ENCODE results near the gene SFT2D2. TPM values are rescaled to one million over a fixed set of nuclear protein-coding genes. Genes with fewer than 3 reads are reported as not detected.
"Not testable (repeated sequence)": the region's sequence is repeated elsewhere in the genome, so short reads cannot be mapped to it uniquely, and the experiment has no call there.

Gene SFT2D2
- total RNA-seq, 1 donor from 2014 or later = 35.1 TPM

GRCh38 chr1:168180148-168180524 is 45.7 kb upstream of the SFT2D2 start:
- TF ChIP-seq POLR2AphosphoS5 (IDR thresholded peaks at IDR 0.05; ENCODE audit: insufficient read depth in 1 of 2, low read depth in 1 of 2) = no peak
- no peak for TF ChIP-seq CTCF (IDR thresholded peaks at IDR 0.05)
- no peak for TF ChIP-seq POLR2A (IDR thresholded peaks at IDR 0.05)
- Histone ChIP-seq H3K4me3 (peak overlapping the region; percentile 71 to 93), H3K27ac (peak overlapping the region; percentile 91), H3K36me3 (no peaks in the 10 kb centered on the region), H3K9me3 (no peaks in the 10 kb centered on the region), H3K27me3 (no peaks in the 10 kb centered on the region), H3K4me1 (peaks cover 26% of the 10 kb centered on the region)
- intact Hi-C loops (cut with DNase I) = no loop called here
- DNase-seq (ENCODE audit: extremely low spot score in 2 of 2) = no peak

DNA sequence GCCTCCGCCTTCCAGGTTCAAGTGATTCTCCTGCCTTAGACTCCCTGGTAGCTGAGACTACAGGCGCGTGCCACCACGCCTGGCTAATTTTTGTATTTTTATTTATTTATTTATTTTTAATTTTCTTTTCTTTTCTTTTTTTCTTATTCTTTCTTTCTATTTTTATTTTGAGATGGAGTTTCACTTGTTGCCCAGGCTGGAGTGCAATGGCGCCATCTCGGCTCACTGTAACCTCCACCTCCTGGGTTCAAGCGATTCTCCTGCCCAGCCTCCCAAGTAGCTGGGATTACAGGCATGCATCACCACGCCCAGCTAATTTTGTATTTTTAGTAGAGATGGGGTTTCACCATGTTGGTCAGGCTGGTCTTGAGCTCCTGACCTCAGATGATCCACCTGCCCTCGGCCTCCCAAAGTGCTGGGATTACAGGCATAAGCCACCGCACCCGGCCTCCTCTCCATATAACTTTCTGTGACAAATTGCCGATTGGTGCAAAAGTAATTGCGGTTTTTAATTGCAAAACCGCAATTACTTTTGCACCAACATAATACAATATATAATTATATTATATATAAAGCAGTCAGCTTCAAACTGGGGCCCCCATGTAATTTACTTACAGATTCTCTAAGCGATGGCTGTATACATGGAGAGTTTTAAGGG is 44.6 kb upstream of the SFT2D2 start:
- H3K27ac ChIP-seq; DNase-seq (ENCODE audit: extremely low spot score in 2 of 2); H3K36me3 ChIP-seq; H3K27me3 ChIP-seq; H3K9me3 ChIP-seq; H3K4me3 ChIP-seq; intact Hi-C loops (cut with DNase I): not testable (repeated sequence)
- H3K4me1 ChIP-seq = peaks cover 26% of the 10 kb centered on the region

DNA sequence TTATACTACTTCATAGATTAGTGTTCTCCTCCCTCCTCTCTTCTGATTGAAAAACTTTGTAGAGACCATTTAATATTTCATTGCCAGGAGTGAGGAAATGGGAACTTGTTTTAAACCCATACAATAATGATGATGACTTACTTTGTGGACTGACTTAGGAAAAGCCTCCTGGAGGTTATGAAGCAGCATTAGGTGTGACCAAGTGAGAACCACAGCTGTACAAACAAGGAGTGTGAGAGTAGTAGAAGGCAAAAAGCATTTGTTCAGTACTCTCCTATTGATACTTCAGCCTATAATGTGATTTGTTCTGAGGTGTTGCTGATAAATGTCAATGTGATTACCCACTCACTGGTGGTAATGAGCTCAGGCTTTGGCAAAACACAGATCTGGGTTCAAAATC is 38.6 kb upstream of the SFT2D2 start:
- Histone ChIP-seq H3K9me3 (no peaks in the 10 kb centered on the region), H3K36me3 (peaks cover 0 to 24% of the 10 kb centered on the region in 2 donors), H3K27me3 (no peaks in the 10 kb centered on the region), H3K27ac (no peak overlapping the region), H3K4me1 (peaks cover 5% of the 10 kb centered on the region), H3K4me3 (no peak overlapping the region)
- no peak for TF ChIP-seq POLR2AphosphoS5 (IDR thresholded peaks at IDR 0.05; ENCODE audit: insufficient read depth in 1 of 2, low read depth in 1 of 2)
- no peak for TF ChIP-seq CTCF (IDR thresholded peaks at IDR 0.05)
- no peak for TF ChIP-seq POLR2A (IDR thresholded peaks at IDR 0.05)
- DNase-seq (ENCODE audit: extremely low spot score in 2 of 2) = no peak
- intact Hi-C loops (cut with DNase I) = no loop called here

- Histone ChIP-seq H3K36me3 (peaks cover 0 to 35% of the 10 kb centered on the region in 2 donors), H3K27me3 (no peaks in the 10 kb centered on the region), H3K4me1 (no peaks in the 10 kb centered on the region), H3K27ac (no peak overlapping the region), H3K4me3 (no peak overlapping the region), H3K9me3 (no peaks in the 10 kb centered on the region)
- DNase-seq (ENCODE audit: extremely low spot score in 2 of 2) = no peak
- intact Hi-C loops (cut with DNase I) = no loop called here
- TF ChIP-seq POLR2A (IDR thresholded peaks at IDR 0.05) = no peak
- no peak for TF ChIP-seq CTCF (IDR thresholded peaks at IDR 0.05)
- no peak for TF ChIP-seq POLR2AphosphoS5 (IDR thresholded peaks at IDR 0.05; ENCODE audit: insufficient read depth in 1 of 2, low read depth in 1 of 2)
These were observed 35.4 kb upstream of the SFT2D2 start for GRCh38 chr1:168190403-168190802.

DNA sequence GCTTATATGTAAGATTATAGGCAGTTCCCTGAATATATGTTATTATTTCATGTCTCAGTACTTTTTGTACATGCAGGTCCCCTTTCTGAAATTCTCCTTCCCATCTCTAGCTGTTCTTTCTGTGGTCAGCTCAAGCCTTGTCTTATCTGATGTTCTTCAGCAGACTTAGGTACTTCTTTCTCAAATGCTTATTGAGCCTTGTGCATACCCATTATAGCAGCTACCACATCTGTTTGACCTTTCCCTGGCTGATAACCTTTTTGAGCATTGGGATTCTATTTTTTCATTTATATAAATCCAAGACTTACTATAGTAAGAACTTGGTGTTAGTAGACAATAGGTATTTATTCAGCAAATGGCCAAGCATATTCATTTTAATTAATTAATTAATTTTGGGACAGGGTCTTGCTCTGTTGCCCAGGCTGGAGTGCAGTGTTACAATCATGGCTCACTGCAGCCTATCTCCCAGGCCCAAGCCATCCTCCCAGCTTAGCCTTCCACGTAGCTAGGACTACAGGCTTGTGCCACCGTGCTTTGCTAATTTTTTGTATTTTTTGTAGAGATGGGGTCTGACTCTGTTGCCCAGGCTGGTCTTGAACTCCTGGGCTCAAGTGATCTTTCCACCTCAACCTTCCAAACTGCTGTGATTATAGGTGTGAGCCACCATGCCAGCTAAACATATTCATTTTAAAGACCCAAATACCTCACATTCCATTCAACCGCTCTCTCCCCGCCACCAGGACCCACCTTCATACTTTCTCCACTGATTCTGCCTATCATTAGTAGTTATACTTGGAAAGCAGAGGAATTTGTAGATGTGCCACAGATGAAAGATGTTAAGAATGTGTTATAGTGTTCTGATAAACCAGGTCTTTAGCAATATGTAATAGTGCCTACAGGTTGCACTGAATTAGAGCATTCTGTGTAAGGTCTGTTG is 30.3 kb upstream of the SFT2D2 start:
- TF ChIP-seq POLR2AphosphoS5 (IDR thresholded peaks at IDR 0.05; ENCODE audit: insufficient read depth in 1 of 2, low read depth in 1 of 2) (no peak), CTCF (IDR thresholded peaks at IDR 0.05) (no peak), POLR2A (IDR thresholded peaks at IDR 0.05) (no peak)
- H3K27ac ChIP-seq = no peak overlapping the region
- H3K27me3 ChIP-seq = no peaks in the 10 kb centered on the region
- intact Hi-C loops (cut with DNase I) = no loop called here
- no peaks in the 10 kb centered on the region for H3K4me1 ChIP-seq
- H3K36me3 ChIP-seq = peaks cover 0 to 50% of the 10 kb centered on the region in 2 donors
- H3K4me3 ChIP-seq = no peak overlapping the region
- no peaks in the 10 kb centered on the region for H3K9me3 ChIP-seq
- no peak for DNase-seq (ENCODE audit: extremely low spot score in 2 of 2)

Data from vagina (tissue), 2 donors.